Kasumi-1 (cell line): ENCODE data around the gene RBP5.
"Not testable (repeated sequence)": the region's sequence is repeated elsewhere in the genome, so short reads cannot be mapped to it uniquely, and the experiment has no call there.

Experiments
- DNase-seq, 2 experiments: peaks; one replicate each; lab custom pipeline; 2025; lab: John Stamatoyannopoulos, UW

RBP5 gene

DNA sequence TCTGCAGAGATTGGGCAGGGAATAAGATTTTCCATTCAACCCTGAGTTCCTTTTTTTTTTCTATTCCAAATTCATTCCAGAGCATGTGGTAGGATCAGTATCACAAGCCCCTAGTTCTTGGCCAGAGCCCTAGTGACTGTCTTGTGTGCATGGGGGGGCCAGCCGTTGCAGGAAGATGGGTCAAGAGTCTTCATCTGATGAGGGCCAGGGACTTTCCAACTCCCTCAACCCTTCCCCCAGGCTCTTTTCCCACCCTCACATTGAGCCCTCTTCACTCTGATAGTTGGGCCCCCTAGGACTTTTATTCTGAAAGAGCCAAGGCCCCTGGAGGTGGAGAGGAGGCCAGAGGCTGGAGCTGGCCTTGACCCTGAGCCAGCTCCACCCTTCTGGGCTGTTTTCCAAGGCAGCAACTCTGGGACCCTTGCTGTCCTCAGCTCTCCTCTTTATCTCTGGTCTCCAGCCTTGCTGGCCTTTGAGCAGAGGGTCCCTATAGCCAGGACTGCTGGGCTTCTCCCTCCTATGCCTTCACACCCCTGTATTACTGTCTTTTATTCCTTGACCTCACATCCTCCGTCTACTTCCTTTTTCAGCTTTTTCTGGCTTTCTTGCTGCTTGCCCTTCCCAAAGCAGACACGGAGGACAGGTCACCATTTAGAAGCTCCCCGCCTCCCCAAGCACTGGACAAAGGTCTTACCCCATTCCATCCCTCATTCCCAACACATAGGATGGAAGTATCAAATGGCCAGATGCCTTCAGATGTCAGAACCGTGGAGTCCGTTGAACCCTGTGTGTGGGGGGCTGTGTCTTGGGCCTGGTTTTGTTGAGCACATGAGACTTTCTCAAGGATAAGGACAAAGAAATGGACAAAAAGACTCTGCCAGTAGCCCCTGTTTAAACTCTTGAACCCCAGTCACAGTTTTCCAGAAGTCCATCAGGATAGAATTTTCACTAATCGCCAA, 5.6 kb downstream of the RBP5 start:
- no peak for DNase-seq

DNA sequence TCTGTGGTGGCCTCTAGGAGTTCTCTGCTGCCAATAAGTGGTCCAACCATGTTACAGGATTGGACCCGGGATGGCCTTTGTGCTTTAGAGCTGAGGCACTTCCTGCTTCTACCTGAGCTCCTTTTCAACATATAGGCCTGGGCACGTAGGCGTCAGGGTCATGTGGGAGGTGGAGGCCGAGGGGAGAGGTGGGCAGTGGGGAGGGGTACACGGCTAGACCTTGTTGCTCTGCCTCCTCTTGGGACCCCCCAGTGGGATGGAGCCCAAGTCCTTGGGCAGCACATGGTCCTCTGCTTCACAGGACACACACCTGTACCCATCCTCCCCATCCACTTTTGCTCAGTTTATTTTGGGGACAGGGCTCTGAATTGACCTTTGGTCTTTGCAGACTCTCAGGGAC, 7.4 kb downstream of the RBP5 start:
- DNase-seq: no peak

GRCh38 chr12:7120166-7120565, 8.5 kb downstream of the RBP5 start:
- DNase-seq: no peak

DNA sequence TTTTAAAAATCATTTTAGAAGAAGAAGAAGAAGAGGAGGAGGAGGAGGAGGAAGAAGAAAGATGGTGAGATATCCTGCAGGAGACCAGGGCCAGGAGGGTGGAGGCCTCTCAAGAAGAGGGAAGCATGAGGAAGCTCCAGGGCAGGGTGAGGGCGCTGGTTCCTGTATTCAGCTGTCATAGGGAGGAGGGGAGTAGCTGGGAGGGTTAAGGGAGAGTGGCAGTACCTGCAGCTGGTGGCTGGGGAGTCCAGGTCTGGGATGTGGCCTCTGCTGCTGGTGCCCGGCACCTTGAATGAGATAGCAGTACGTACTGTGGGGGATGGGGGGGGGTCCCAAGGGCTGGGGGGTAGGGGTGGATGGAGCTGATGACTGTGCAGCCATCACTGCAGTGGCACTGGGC, 9.8 kb downstream of the RBP5 start:
- no peak for DNase-seq

- DNase-seq: no peak
These were observed 11.0 kb downstream of the RBP5 start for GRCh38 chr12:7117670-7118069.

GRCh38 chr12:7116916-7117315, 11.8 kb downstream of the RBP5 start:
- no peak for DNase-seq

DNA sequence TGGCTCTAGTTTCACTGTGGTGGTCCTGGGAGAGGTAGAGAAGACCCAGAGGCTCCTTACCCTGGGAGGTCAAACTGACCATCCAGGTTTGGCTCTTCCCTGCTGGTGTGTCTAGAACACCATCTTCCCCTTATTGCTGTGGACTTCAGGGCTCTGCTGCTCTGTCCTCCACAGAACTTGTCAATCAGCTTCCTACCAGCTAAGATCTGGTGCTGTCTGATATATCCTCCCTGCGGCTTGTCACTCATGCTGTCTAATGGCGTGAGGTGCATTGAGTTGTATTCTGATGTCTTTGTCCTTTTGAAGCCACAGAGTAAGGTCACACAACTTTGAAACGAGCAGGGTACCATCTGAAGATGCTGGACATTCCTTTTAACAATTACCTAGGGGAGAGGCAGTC, 12.5 kb downstream of the RBP5 start:
- no peak for DNase-seq

DNA sequence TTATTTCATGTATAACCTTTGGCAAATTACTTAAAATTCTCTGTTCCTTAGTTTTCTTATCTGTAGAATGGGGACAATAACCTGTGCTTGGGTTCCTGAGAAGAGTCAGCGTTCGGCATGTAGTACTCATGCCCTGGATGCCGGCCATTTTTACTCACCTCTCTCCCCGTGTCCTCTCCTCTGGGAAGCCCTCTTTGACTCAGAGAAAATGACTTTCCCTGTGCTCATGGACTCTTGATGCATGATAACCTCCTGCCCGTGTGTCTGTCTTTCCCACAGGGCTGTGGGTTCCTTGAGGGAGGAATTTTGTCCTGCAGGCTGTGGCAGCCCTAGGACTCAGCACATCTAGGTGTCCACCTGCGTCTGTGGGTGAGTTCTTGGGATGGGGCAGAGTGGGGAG, 13.8 kb downstream of the RBP5 start:
- no peak for DNase-seq

GRCh38 chr12:7114008-7114407, 14.7 kb downstream of the RBP5 start:
- no peak for DNase-seq

DNA sequence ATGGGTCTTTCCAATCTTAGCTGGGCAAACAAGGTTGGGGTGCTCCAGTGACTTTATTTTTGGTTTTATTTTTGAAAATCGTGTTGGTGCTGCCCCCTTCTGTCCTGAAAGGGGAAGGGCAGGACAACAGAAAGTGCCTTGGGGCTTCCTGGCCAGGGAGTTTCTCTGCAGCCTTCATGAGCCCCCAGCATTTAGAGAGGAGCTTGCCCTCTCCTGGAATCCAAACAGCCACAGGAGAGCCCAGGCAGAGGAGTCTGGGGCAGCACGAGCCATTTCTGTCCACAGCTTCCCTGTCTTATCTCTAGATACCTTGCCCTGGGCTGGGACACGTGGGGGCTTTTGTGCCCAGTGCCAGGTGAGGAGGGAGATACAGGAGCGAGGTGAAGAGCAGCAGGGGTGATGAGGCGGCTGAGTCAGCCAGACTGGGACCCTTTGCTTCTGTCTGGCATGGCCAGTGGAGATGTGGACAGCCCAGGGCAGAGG, 15.3 kb downstream of the RBP5 start:
- DNase-seq: peak; percentile 26 to 27

- DNase-seq: no peak
These were observed 16.6 kb downstream of the RBP5 start for GRCh38 chr12:7112041-7112440.

DNA sequence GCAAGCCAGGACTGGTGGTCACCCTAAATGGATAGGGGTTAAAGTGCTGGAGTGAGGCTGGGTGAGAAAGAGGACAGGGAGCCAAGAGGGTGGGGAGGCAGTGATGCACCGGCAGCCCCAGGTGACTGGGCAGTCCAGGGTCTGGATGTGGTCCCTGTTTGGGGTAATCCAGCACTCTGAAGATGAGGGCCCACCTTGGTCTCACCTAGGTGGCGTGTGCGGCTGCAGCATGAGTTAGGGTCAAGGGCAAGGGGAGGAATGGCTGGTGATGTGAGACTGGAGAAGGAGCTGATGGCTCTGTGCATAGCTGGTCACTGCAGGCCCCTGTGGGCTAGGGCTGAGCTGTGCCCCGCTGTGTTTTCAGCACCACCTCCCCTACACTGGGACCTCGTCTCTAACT, 18.0 kb downstream of the RBP5 start:
- DNase-seq: no peak

GRCh38 chr12:7109572-7109920, 19.1 kb downstream of the RBP5 start:
- DNase-seq: no peak

- DNase-seq: peak; percentile 48 to 53
These were observed 19.7 kb downstream of the RBP5 start, which contains the start of gene C1RL for GRCh38 chr12:7108796-7109571. Gene C1RL, minus strand, starts transcription at chr12:7109214. Its CDS starts 34 bp downstream, at chr12:7109180.

DNA sequence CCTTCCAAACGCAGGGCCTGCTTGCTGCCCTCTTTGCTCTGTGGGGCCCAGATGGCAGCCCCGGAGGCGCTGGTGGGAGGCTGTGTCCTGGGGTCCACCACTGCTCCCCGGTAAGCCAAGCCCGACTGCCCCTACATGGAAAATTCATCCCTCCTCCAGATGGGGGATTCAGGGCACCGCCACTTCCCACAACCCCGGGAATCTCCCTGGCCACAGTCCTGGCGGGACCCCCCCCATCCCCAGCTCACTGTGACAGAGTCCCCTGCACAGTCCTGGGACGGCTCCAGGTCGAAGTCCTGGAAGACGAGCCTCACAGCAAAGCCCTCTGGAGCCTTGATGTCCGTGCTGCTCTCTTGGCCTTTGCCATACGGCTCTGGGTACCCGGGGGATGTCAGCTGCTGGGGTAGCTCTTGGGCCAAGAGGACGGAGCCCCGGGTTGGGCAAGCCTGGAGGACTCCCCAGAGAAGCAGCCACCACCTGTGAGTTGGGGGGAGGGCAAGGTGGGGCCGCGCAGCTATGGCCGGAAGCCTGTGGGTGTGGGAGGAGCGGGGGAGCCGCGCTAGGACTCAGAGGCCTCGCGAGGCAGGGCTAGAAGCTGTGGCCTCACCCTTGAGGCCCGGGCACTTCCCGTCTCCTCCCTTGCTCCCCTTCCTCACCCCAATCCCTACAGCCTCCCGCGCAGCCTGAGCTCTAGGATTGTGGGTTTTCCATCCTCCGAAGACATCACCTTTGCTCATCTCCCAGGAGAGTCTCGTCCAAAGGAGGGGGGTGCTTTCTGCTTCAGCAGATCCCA, 20.5 kb downstream of the RBP5 start:
- peak; percentile 43 to 59 for DNase-seq

DNA sequence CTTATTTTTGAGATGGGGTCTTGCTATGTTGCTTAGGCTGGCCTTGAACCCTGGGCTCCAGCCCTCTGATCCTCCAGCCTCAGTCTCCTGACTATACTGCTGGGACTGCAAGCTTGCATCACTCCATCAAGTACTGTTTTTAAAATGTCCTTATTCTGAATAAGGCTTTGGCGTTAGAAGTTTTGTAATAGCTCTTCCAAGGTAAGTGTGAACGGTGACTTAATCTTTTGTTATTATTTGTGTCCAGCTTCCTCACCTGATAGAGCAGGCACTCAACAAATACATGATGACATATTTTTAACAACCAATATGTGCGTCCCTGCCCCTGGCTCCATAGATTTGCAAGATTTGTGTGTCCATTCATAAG, 21.1 kb downstream of the RBP5 start:
- peak in 1 of 2 experiments; percentile 2 for DNase-seq

DNA sequence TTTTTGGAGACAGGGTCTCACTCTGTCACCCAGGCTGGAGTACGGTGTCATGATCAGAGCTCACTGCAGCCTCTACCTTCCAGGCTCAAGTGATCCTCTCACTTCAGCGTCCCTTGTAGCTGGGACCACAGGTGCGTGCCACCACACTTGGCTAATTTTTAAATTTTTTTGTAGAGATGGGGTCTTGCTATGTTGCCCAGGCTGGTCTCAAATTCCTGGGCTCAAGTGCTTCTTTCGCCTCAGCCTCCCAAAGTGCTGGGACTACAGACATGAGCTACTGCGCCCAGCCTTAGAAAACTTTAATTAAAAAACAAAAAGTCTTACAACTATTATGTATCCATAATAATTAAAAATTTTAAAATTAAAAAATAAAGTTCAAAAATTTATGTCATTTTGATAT, 21.5 kb downstream of the RBP5 start:
- DNase-seq: not testable (repeated sequence)

- no peak for DNase-seq
These were observed 22.6 kb downstream of the RBP5 start for GRCh38 chr12:7106082-7106481.

DNA sequence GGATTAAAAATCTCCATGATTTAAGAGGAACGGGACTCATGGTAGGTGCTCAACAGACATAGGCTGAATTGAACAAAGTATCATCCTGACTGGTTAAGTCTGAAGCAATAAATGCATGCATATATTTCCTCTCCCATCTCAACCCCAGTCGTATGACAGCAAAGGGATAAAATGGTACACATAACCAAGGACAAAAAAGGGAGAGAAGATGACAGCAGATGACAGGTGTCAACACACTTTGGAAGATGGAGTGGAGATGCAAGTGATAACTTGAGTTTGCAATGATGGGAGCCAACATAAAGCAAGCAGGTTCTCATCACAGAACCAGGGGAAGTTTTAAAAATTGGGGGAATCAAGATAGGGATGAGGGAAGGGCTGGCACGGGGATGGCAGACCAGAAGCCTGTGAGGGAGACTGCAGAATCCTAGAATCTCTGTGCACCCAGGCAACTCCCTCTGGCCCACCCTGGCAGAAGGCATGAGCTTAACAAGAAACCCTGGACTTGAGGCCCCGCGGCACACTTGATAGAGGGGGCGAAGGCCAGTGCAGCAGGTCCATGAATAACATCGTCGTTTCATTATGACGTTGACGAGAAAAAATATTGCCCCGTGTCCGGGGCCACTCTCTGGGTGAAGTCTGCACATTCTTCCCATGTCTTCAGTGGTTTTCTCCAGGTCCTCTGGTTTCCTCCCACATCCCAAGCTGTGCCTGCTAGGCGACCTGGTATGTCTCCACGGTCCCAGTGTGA, 24.7 kb downstream of the RBP5 start:
- no peak for DNase-seq

DNA sequence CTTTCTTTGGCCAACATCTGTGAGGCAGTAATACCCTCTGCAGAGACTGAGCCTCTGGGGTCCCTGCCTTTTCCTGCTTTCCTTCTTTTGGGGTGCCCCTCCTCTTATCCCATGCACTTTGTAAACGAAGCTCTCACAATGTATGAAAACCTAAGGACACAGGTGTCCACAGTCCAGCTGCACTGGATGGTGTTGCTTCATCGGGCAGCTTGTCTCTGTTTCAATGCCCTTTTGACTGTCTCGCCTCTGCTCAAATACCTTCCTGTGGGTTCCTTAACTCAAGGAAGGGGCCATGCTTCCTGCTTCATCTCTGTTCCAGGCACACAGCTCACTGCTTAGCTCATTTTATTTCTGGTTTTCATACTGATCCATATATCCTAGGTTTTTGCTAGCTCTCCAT, 26.1 kb downstream of the RBP5 start:
- DNase-seq: no peak

GRCh38 chr12:7101694-7102131, 27.0 kb downstream of the RBP5 start:
- no peak for DNase-seq
